Fibroblast of pulmonary artery (primary cell): Measurements from ENCODE around the gene AMZ1.
A peak's percentile ranks its signal among the peaks of the same experiment; 100 is the strongest.
"Not testable (repeated sequence)": the region's sequence is repeated elsewhere in the genome, so short reads cannot be mapped to it uniquely, and the experiment has no call there.

ENCODE experiments used
- DNase-seq: peaks from one replicate; pipeline ENCODE4 v3.0.0-alpha.2; 2010; ENCODE audit warnings: low read depth
- H3K4me3 ChIP-seq: replicated peaks from 2 replicates; pipeline ENCODE4 v1.5.1; 2011; ENCODE audit warnings: low read depth, mild to moderate bottlenecking, control low read depth, low read length, moderate library complexity
- CTCF ChIP-seq: IDR thresholded peaks from 2 replicates; pipeline ENCODE4 v1.5.1; 2011; ENCODE audit warnings: mild to moderate bottlenecking, control low read depth, low read length, inconsistent platforms; ENCODE audit errors: missing control alignments

The AMZ1 gene

GRCh38 chr7:2688409-2689342 is 674 bp downstream of the AMZ1 start:
- no peak for TF ChIP-seq CTCF
- H3K4me3 ChIP-seq = no peak overlapping the region
- no peak for DNase-seq

GRCh38 chr7:2689343-2689847 is 1.4 kb downstream of the AMZ1 start:
- TF ChIP-seq CTCF = no peak
- no peak overlapping the region for H3K4me3 ChIP-seq
- DNase-seq = no peak

- no peak for TF ChIP-seq CTCF
- DNase-seq = peak; percentile 57
- no peak overlapping the region for H3K4me3 ChIP-seq
Observed at GRCh38 chr7:2689951-2690705, 2.1 kb downstream of the AMZ1 start.

- no peak for TF ChIP-seq CTCF
- no peak overlapping the region for H3K4me3 ChIP-seq
- no peak for DNase-seq
Observed at GRCh38 chr7:2691011-2691707, 3.2 kb downstream of the AMZ1 start.

- H3K4me3 ChIP-seq, DNase-seq: not testable (repeated sequence)
Observed at GRCh38 chr7:2691932-2692439, 4.0 kb downstream of the AMZ1 start.

GRCh38 chr7:2692543-2692942 is 4.5 kb downstream of the AMZ1 start:
- no peak for TF ChIP-seq CTCF
- no peak overlapping the region for H3K4me3 ChIP-seq
- no peak for DNase-seq

GRCh38 chr7:2693420-2694121 is 5.6 kb downstream of the AMZ1 start:
- not testable (repeated sequence) for DNase-seq, H3K4me3 ChIP-seq

- not testable (repeated sequence) for DNase-seq, H3K4me3 ChIP-seq
Observed at GRCh38 chr7:2694122-2694436, 6.1 kb downstream of the AMZ1 start.
